Tibial nerve (tissue), 4 donors: ENCODE measurements around the gene KIF13A. TPM values are rescaled to one million over a fixed set of nuclear protein-coding genes. Genes with fewer than 3 reads are reported as not detected.

Experiments
- DNase-seq, 2 donors: peaks; one replicate each; pipeline ENCODE4 v3.0.0-alpha.2; 2019; ENCODE audit warnings: low spot score in 2 of 2
- H3K27ac ChIP-seq, 4 donors: fragments of 200-600 bp; sonication (generic) in 3 of 4; one replicate each; pipeline ENCODE4 v1.5.1; 2017 to 2019; ENCODE audit warnings: mild to moderate bottlenecking in 1 of 4
- H3K27me3 ChIP-seq, 2 donors: fragments of 200-600 bp; sonication (generic) in 1 of 2; one replicate each; pipeline versions ENCODE4 v1.5.1 to v1.6.0; 2017 to 2019
- H3K36me3 ChIP-seq, 3 donors: fragments of 200-600 bp; sonication (generic); one replicate each; pipeline ENCODE4 v1.5.1; 2018 to 2019
- H3K4me1 ChIP-seq, 4 donors: fragments of 200-600 bp; sonication (generic) in 3 of 4; one replicate each; pipeline ENCODE4 v1.5.1; 2017 to 2019
- H3K4me3 ChIP-seq, 4 donors: fragments of 200-600 bp; sonication (generic) in 3 of 4; one replicate each; pipeline ENCODE4 v1.5.1; 2017 to 2019; ENCODE audit warnings: mild to moderate bottlenecking in 1 of 4, moderate library complexity in 1 of 4
- H3K9me3 ChIP-seq, 4 donors: fragments of 200-600 bp; sonication (generic) in 3 of 4; one replicate each; pipeline ENCODE4 v1.5.1; 2017 to 2019
- CTCF ChIP-seq, 5 experiments: fragments of 200-600 bp in 3 of 5; fragments of 450-650 bp in 2 of 5; sonication (generic) in 3 of 5; IDR thresholded peaks; one replicate each; pipeline ENCODE4 v1.5.1; 2016 to 2019; ENCODE audit warnings: antibody characterized with exemption in 5 of 5, mild to moderate bottlenecking in 3 of 5, moderate library complexity in 2 of 5
- EP300 ChIP-seq, 2 donors: sonication (generic); formaldehyde crosslinking; IDR thresholded peaks; one replicate each; pipeline ENCODE4 v1.6.1; 2017; ENCODE audit warnings: antibody characterized with exemption in 2 of 2, mild to moderate bottlenecking in 1 of 2
- POLR2A ChIP-seq, 2 donors: fragments of 450-650 bp; IDR thresholded peaks; one replicate each; pipeline ENCODE4 v1.6.1; 2017; ENCODE audit warnings: antibody characterized with exemption in 2 of 2, mild to moderate bottlenecking in 2 of 2, moderate library complexity in 2 of 2
- WGBS, 2 donors: methylation state at CpG; one replicate each; pipeline ENCODE4 v1.1.5; 2018; 5-methylcytosine and 5-hydroxymethylcytosine counted together
- total RNA-seq, 4 donors: library from RNA; depleted of rRNA; stranded (reverse); fragments of >200 nt; gene quantifications; one replicate each; pipeline ENCODE4 v1.1.0, GENCODE V29; 2016

The KIF13A gene
- total RNA-seq, 4 donors from 2014 or later = 31.8 to 71.9 (median 48.0) TPM

GRCh38 chr6:17803409-17803808 lies 184.0 kb downstream of the KIF13A start:
- Histone ChIP-seq H3K4me1 (no peaks in the 10 kb centered on the region), H3K4me3 (no peak overlapping the region), H3K9me3 (no peaks in the 10 kb centered on the region), H3K27ac (no peak overlapping the region), H3K27me3 (no peaks in the 10 kb centered on the region), H3K36me3 (peaks cover 0 to 84% (median 0%) of the 10 kb centered on the region in 3 donors)
- TF ChIP-seq EP300 (IDR thresholded peaks at IDR 0.05) (no peak), CTCF (IDR thresholded peaks at IDR 0.05) (no peak), POLR2A (IDR thresholded peaks at IDR 0.05) (no peak)
- 94 to 98% methylated on average over 5 of the region's 5 CpGs for WGBS, 2 donors
- no peak for DNase-seq

GRCh38 chr6:17798477-17799154 lies 188.8 kb downstream of the KIF13A start:
- TF ChIP-seq EP300 (IDR thresholded peaks at IDR 0.05) (no peak), POLR2A (IDR thresholded peaks at IDR 0.05) (no peak), CTCF (IDR thresholded peaks at IDR 0.05) (no peak)
- Histone ChIP-seq H3K4me1 (no peaks in the 10 kb centered on the region), H3K9me3 (no peaks in the 10 kb centered on the region), H3K27me3 (no peaks in the 10 kb centered on the region), H3K27ac (no peak overlapping the region), H3K4me3 (no peak overlapping the region), H3K36me3 (peaks cover 4 to 95% (median 8%) of the 10 kb centered on the region in 3 donors)
- 87 to 91% methylated on average over 2 of the region's 2 CpGs for WGBS, 2 donors
- DNase-seq = no peak

GRCh38 chr6:17790489-17790888 lies 196.9 kb downstream of the KIF13A start:
- no peak overlapping the region for H3K27ac ChIP-seq
- no peak for DNase-seq
- H3K36me3 ChIP-seq = peaks cover 0 to 91% (median 5%) of the 10 kb centered on the region in 3 donors
- TF ChIP-seq CTCF (IDR thresholded peaks at IDR 0.05) = no peak
- TF ChIP-seq EP300 (IDR thresholded peaks at IDR 0.05) = no peak
- TF ChIP-seq POLR2A (IDR thresholded peaks at IDR 0.05) = no peak
- no peaks in the 10 kb centered on the region for H3K9me3 ChIP-seq
- H3K4me3 ChIP-seq = no peak overlapping the region
- H3K27me3 ChIP-seq = no peaks in the 10 kb centered on the region
- no peaks in the 10 kb centered on the region for H3K4me1 ChIP-seq

- peaks cover 0 to 97% (median 1%) of the 10 kb centered on the region in 3 donors for H3K36me3 ChIP-seq
- no peaks in the 10 kb centered on the region for H3K4me1 ChIP-seq
- H3K27ac ChIP-seq = no peak overlapping the region
- no peak for DNase-seq
- H3K27me3 ChIP-seq = no peaks in the 10 kb centered on the region
- 91% methylated on average over 7 of the region's 7 CpGs for WGBS, 2 donors
- no peak overlapping the region for H3K4me3 ChIP-seq
- no peaks in the 10 kb centered on the region for H3K9me3 ChIP-seq
- TF ChIP-seq EP300 (IDR thresholded peaks at IDR 0.05) (no peak), POLR2A (IDR thresholded peaks at IDR 0.05) (no peak), CTCF (IDR thresholded peaks at IDR 0.05) (no peak)
These were observed 202.2 kb downstream of the KIF13A start for GRCh38 chr6:17785094-17785787.

GRCh38 chr6:17780061-17780460 lies 207.4 kb downstream of the KIF13A start:
- Histone ChIP-seq H3K4me1 (no peaks in the 10 kb centered on the region), H3K27me3 (no peaks in the 10 kb centered on the region), H3K9me3 (no peaks in the 10 kb centered on the region), H3K4me3 (no peak overlapping the region), H3K27ac (no peak overlapping the region), H3K36me3 (peaks cover 4 to 95% (median 15%) of the 10 kb centered on the region in 3 donors)
- WGBS, 2 donors = 70 to 74% methylated on average over 2 of the region's 2 CpGs
- TF ChIP-seq EP300 (IDR thresholded peaks at IDR 0.05) (no peak), CTCF (IDR thresholded peaks at IDR 0.05) (no peak), POLR2A (IDR thresholded peaks at IDR 0.05) (no peak)
- no peak for DNase-seq
